Upper lobe of left lung (tissue), 4 donors: ENCODE measurements around the gene DEFB132.

Experiments used
- CTCF ChIP-seq, 6 experiments: fragments of 450-650 bp in 4 of 6; fragments of 200-600 bp in 2 of 6; sonication (generic) in 2 of 6; IDR thresholded peaks; one replicate each; pipeline ENCODE4 v1.5.1; 2016 to 2019; ENCODE audit warnings: antibody characterized with exemption in 6 of 6
- POLR2A ChIP-seq, 4 donors: fragments of 450-650 bp; IDR thresholded peaks; one replicate each; pipeline ENCODE4 v1.5.1; 2016 to 2017; ENCODE audit warnings: antibody characterized with exemption in 4 of 4, mild to moderate bottlenecking in 2 of 4

- TF ChIP-seq CTCF (IDR thresholded peaks at IDR 0.05) (no peak), POLR2A (IDR thresholded peaks at IDR 0.05) (no peak)
Measured at GRCh38 chr20:276620-277495, 19.3 kb downstream of the DEFB132 start.
